ENCODE results near the gene SPG21. TPM values are rescaled to one million over a fixed set of nuclear protein-coding genes. Genes with fewer than 3 reads are reported as not detected.

SPG21 gene
- total and polyA plus RNA-seq, 3 donors from 2014 or later, result 76.2 to 98.8 (median 85.5) TPM

- DNase-seq, result no peak
- intact Hi-C loops (cut with DNase I; ENCODE audit: low total_unique reads), result no loop called here
- no peak overlapping the region for H3K27ac ChIP-seq
- no peaks in the 10 kb centered on the region for H3K36me3 ChIP-seq (ENCODE audit: low read depth, missing control alignments)
- no peak overlapping the region for H3K4me3 ChIP-seq
- no peak for TF ChIP-seq POLR2A (IDR thresholded peaks at IDR 0.05)
- TF ChIP-seq CTCF (IDR thresholded peaks at IDR 0.05), result no peak
- no peaks in the 10 kb centered on the region for H3K9me3 ChIP-seq
- 73% methylated on average over 7 of the region's 7 CpGs for WGBS, 2 donors
- H3K4me1 ChIP-seq, result peaks cover 2% of the 10 kb centered on the region
- no peaks in the 10 kb centered on the region for H3K27me3 ChIP-seq
Observed at GRCh38 chr15:64979252-64979710, 10.4 kb downstream of the SPG21 start.

- WGBS, 2 donors, result 80 to 87% methylated on average over 5 of the region's 5 CpGs
- TF ChIP-seq POLR2A (IDR thresholded peaks at IDR 0.05), result no peak
- TF ChIP-seq CTCF (IDR thresholded peaks at IDR 0.05), result no peak
Observed at GRCh38 chr15:64975390-64975789, 14.3 kb downstream of the SPG21 start.

GRCh38 chr15:64970698-64971097, 19.0 kb downstream of the SPG21 start:
- Histone ChIP-seq H3K9me3 (no peaks in the 10 kb centered on the region), H3K4me3 (no peak overlapping the region), H3K27ac (no peak overlapping the region), H3K4me1 (no peaks in the 10 kb centered on the region), H3K36me3 (ENCODE audit: low read depth, missing control alignments) (no peaks in the 10 kb centered on the region), H3K27me3 (no peaks in the 10 kb centered on the region)
- no peak for TF ChIP-seq CTCF (IDR thresholded peaks at IDR 0.05)
- TF ChIP-seq POLR2A (IDR thresholded peaks at IDR 0.05), result no peak
- no peak for DNase-seq
- intact Hi-C loops (cut with DNase I; ENCODE audit: low total_unique reads), result no loop called here
- WGBS, 2 donors, result 78 to 87% methylated on average over 7 of the region's 7 CpGs

More at GRCh38 chr15:64975390-64975789, 14.3 kb downstream of the SPG21 start:
- no peaks in the 10 kb centered on the region for H3K36me3 ChIP-seq (ENCODE audit: low read depth, missing control alignments)
- H3K4me3 ChIP-seq, result no peak overlapping the region
- H3K27me3 ChIP-seq, result no peaks in the 10 kb centered on the region
- H3K27ac ChIP-seq, result no peak overlapping the region
- intact Hi-C loops (cut with DNase I; ENCODE audit: low total_unique reads), result no loop called here
- H3K9me3 ChIP-seq, result no peaks in the 10 kb centered on the region
- no peak for DNase-seq
- H3K4me1 ChIP-seq, result no peaks in the 10 kb centered on the region

GRCh38 chr15:64969401-64969800, 20.3 kb downstream of the SPG21 start:
- no peaks in the 10 kb centered on the region for H3K27me3 ChIP-seq
- no peaks in the 10 kb centered on the region for H3K36me3 ChIP-seq (ENCODE audit: low read depth, missing control alignments)
- intact Hi-C loops (cut with DNase I; ENCODE audit: low total_unique reads), result no loop called here
- H3K27ac ChIP-seq, result no peak overlapping the region
- 88 to 100% methylated on average over 1 of the region's 1 CpG for WGBS, 2 donors
- H3K4me1 ChIP-seq, result no peaks in the 10 kb centered on the region
- no peak for TF ChIP-seq CTCF (IDR thresholded peaks at IDR 0.05)
- TF ChIP-seq POLR2A (IDR thresholded peaks at IDR 0.05), result no peak
- H3K4me3 ChIP-seq, result no peak overlapping the region
- no peak for DNase-seq
- no peaks in the 10 kb centered on the region for H3K9me3 ChIP-seq

GRCh38 chr15:64961013-64961412, 28.7 kb downstream of the SPG21 start:
- 96 to 97% methylated on average over 2 to 5 of the region's 5 CpGs for WGBS, 2 donors
- TF ChIP-seq CTCF (IDR thresholded peaks at IDR 0.05), result no peak
- TF ChIP-seq POLR2A (IDR thresholded peaks at IDR 0.05), result no peak
- H3K9me3 ChIP-seq, result no peaks in the 10 kb centered on the region
- DNase-seq, result no peak
- no peak overlapping the region for H3K27ac ChIP-seq
- H3K4me3 ChIP-seq, result no peak overlapping the region
- no peaks in the 10 kb centered on the region for H3K27me3 ChIP-seq
- intact Hi-C loops (cut with DNase I; ENCODE audit: low total_unique reads), result no loop called here
- H3K4me1 ChIP-seq, result no peaks in the 10 kb centered on the region
- H3K36me3 ChIP-seq (ENCODE audit: low read depth, missing control alignments), result no peaks in the 10 kb centered on the region
